WTC11 (cell line): ENCODE data around the gene VWA7. TPM values are rescaled to one million over a fixed set of nuclear protein-coding genes. Genes with fewer than 3 reads are reported as not detected.
A peak's percentile ranks its signal among the peaks of the same experiment; 100 is the strongest.

ENCODE experiments used
- ATF1 ChIP-seq: sonication (generic); formaldehyde crosslinking; IDR thresholded peaks from 2 replicates; pipeline ENCODE4 v1.8.1; 2023; ENCODE audit warnings: mild to moderate bottlenecking, moderate library complexity, missing genetic modification reagents
- ESRRA ChIP-seq: sonication (generic); formaldehyde crosslinking; IDR thresholded peaks from 2 replicates; pipeline ENCODE4 v1.8.1; 2022; ENCODE audit warnings: mild to moderate bottlenecking, missing genetic modification reagents, borderline replicate concordance
- FOXK1 ChIP-seq: sonication (generic); formaldehyde crosslinking; IDR thresholded peaks from 2 replicates; pipeline ENCODE4 v1.8.0; 2022; ENCODE audit warnings: mild to moderate bottlenecking, moderate library complexity, missing genetic modification reagents
- GRHL2 ChIP-seq: fragments of 250-450 bp; sonication (Bioruptor Pico); IDR thresholded peaks from 2 replicates; pipeline ENCODE4 v1.8.0; 2022; ENCODE audit warnings: mild to moderate bottlenecking, moderate library complexity; ENCODE audit not compliant: insufficient replicate concordance, severe bottlenecking
- RELA ChIP-seq: sonication (generic); formaldehyde crosslinking; IDR thresholded peaks from 2 replicates; pipeline ENCODE4 v1.8.1; 2022; ENCODE audit warnings: missing genetic modification reagents, mild to moderate bottlenecking, borderline replicate concordance
- SMAD3 ChIP-seq: sonication (generic); formaldehyde crosslinking; IDR thresholded peaks from 2 replicates; pipeline ENCODE4 v1.8.0; 2022; ENCODE audit warnings: missing genetic modification reagents, mild to moderate bottlenecking, borderline replicate concordance
- SOX15 ChIP-seq: fragments of 250-450 bp; sonication (Bioruptor Pico); IDR thresholded peaks from 2 replicates; pipeline ENCODE4 v1.9.0; 2021; ENCODE audit warnings: mild to moderate bottlenecking
- ZNF121 ChIP-seq: sonication (generic); formaldehyde crosslinking; IDR thresholded peaks from 2 replicates; pipeline ENCODE4 v1.8.0; 2023; ENCODE audit warnings: missing genetic modification reagents
- ZNF219 ChIP-seq: sonication (generic); formaldehyde crosslinking; IDR thresholded peaks from 2 replicates; pipeline ENCODE4 v1.8.0; 2023; ENCODE audit warnings: missing genetic modification reagents, mild to moderate bottlenecking, borderline replicate concordance
- ZNF317 ChIP-seq: sonication (generic); formaldehyde crosslinking; IDR thresholded peaks from 2 replicates; pipeline ENCODE4 v1.8.1; 2023; ENCODE audit warnings: low read depth, mild to moderate bottlenecking, moderate library complexity, missing genetic modification reagents, borderline replicate concordance
- total RNA-seq: library from RNA; stranded (reverse); gene quantifications from 3 replicates; pipeline ENCODE4 v1.2.3, GENCODE V29; 2021
- TF ChIP-seq, protein P1 (sequence below): fragments of 250-450 bp; sonication (Bioruptor Pico); IDR thresholded peaks from 2 replicates; pipeline ENCODE4 v2.1.2; 2022; ENCODE audit warnings: mild to moderate bottlenecking, moderate library complexity
- TF ChIP-seq, protein P2 (sequence below): sonication (generic); formaldehyde crosslinking; IDR thresholded peaks from 2 replicates; pipeline ENCODE4 v1.8.0; 2023; ENCODE audit warnings: missing genetic modification reagents
- TF ChIP-seq, protein P3 (sequence below): sonication (generic); formaldehyde crosslinking; IDR thresholded peaks from 2 replicates; pipeline ENCODE4 v1.8.1; 2022; ENCODE audit warnings: low read depth, missing genetic modification reagents, borderline replicate concordance
- TF ChIP-seq, protein P4 (sequence below): sonication (generic); formaldehyde crosslinking; conservative IDR thresholded peaks from 2 replicates; pipeline ENCODE4 v1.8.1; 2022; ENCODE audit warnings: mild to moderate bottlenecking, missing genetic modification reagents
- TF ChIP-seq, protein P5 (sequence below): fragments of 250-450 bp; sonication (Bioruptor Pico); IDR thresholded peaks from 2 replicates; pipeline ENCODE4 v1.9.0; 2021; ENCODE audit warnings: mild to moderate bottlenecking
- TF ChIP-seq, protein P6 (sequence below): sonication (generic); formaldehyde crosslinking; IDR thresholded peaks from 2 replicates; pipeline ENCODE4 v1.8.0; 2022; ENCODE audit warnings: mild to moderate bottlenecking, missing genetic modification reagents
- TF ChIP-seq, protein P7 (sequence below): sonication (generic); formaldehyde crosslinking; IDR thresholded peaks from 2 replicates; pipeline ENCODE4 v1.8.1; 2023; ENCODE audit warnings: mild to moderate bottlenecking, missing genetic modification reagents, moderate library complexity
- TF ChIP-seq, protein P8 (sequence below): sonication (generic); formaldehyde crosslinking; IDR thresholded peaks from 2 replicates; pipeline ENCODE4 v1.8.1; 2022; ENCODE audit warnings: mild to moderate bottlenecking, moderate library complexity, missing genetic modification reagents
- TF ChIP-seq, protein P9 (sequence below): fragments of 250-450 bp; sonication (Bioruptor Pico); IDR thresholded peaks from 2 replicates; pipeline ENCODE4 v1.9.0; 2021; ENCODE audit warnings: mild to moderate bottlenecking, borderline replicate concordance
- TF ChIP-seq, protein P10 (sequence below): fragments of 250-450 bp; sonication (Bioruptor Pico); IDR thresholded peaks from 2 replicates; pipeline ENCODE4 v1.8.0; 2021; ENCODE audit warnings: mild to moderate bottlenecking

VWA7 gene
- total RNA-seq, 1 experiment from 2014 or later = 1.8 TPM

DNA sequence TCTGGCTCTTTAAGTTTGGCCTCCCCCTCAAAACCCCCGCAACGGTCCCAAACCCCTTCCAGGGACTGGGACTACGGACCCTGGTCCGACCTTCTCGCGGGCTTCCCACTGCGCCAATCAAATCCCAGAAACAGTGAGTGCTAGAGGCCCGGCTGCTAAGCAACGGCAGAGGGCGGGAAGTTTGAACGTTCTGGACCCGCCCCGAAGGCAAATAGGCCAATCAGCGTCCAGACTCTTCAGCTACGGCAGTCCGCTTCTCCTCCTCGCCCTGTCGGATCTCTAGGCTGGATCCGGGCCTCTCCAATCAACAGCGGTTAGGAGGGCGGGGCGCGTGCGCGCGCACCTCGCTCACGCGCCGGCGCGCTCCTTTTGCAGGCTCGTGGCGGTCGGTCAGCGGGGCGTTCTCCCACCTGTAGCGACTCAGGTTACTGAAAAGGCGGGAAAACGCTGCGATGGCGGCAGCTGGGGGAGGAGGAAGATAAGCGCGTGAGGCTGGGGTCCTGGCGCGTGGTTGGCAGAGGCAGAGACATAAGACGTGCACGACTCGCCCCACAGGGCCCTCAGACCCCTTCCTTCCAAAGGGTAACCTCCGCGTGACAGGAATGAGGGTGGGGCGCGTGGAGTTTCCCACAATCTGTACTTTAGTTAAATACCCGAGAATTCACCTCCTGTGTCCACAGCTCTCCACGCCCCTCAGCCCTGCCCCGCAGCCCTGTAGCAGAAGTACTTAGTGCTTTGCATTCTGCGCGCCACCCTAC lies 37.3 kb downstream of the VWA7 start, which contains the start of gene MSH5 (continued):
- TF ChIP-seq, protein P1, sequence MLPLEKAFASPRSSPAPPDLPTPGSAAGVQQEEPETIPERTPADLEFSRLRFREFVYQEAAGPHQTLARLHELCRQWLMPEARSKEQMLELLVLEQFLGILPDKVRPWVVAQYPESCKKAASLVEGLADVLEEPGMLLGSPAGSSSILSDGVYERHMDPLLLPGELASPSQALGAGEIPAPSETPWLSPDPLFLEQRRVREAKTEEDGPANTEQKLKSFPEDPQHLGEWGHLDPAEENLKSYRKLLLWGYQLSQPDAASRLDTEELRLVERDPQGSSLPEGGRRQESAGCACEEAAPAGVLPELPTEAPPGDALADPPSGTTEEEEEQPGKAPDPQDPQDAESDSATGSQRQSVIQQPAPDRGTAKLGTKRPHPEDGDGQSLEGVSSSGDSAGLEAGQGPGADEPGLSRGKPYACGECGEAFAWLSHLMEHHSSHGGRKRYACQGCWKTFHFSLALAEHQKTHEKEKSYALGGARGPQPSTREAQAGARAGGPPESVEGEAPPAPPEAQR (CRISPR knock-in tag) = no peak
- TF ChIP-seq, protein P2, sequence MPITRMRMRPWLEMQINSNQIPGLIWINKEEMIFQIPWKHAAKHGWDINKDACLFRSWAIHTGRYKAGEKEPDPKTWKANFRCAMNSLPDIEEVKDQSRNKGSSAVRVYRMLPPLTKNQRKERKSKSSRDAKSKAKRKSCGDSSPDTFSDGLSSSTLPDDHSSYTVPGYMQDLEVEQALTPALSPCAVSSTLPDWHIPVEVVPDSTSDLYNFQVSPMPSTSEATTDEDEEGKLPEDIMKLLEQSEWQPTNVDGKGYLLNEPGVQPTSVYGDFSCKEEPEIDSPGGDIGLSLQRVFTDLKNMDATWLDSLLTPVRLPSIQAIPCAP (CRISPR knock-in tag) = peak; percentile 88; the same call in 1 of the 2 replicates
- TF ChIP-seq ZNF121 (no peak; the same call in 1 of the 2 replicates), ZNF317 (CRISPR knock-in tag) (peak; percentile 50; the same call in 1 of the 2 replicates), FOXK1 (CRISPR knock-in tag) (peak; percentile 95), ZNF219 (CRISPR knock-in tag) (peak; percentile 80; the same call in 1 of the 2 replicates), SOX15 (no peak), SMAD3 (CRISPR knock-in tag) (peak; percentile 99), ATF1 (CRISPR knock-in tag) (peak; percentile 27; the same call in 1 of the 2 replicates), RELA (CRISPR knock-in tag) (peak; percentile 68; the same call in 1 of the 2 replicates), GRHL2 (CRISPR knock-in tag) (no peak), ESRRA (CRISPR knock-in tag) (peak; percentile 92)
- TF ChIP-seq, protein P3, sequence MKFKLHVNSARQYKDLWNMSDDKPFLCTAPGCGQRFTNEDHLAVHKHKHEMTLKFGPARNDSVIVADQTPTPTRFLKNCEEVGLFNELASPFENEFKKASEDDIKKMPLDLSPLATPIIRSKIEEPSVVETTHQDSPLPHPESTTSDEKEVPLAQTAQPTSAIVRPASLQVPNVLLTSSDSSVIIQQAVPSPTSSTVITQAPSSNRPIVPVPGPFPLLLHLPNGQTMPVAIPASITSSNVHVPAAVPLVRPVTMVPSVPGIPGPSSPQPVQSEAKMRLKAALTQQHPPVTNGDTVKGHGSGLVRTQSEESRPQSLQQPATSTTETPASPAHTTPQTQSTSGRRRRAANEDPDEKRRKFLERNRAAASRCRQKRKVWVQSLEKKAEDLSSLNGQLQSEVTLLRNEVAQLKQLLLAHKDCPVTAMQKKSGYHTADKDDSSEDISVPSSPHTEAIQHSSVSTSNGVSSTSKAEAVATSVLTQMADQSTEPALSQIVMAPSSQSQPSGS (CRISPR knock-in tag) = peak; percentile 87; the same call in 1 of the 2 replicates
- TF ChIP-seq, protein P4, sequence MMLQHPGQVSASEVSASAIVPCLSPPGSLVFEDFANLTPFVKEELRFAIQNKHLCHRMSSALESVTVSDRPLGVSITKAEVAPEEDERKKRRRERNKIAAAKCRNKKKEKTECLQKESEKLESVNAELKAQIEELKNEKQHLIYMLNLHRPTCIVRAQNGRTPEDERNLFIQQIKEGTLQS (CRISPR knock-in tag) = peak; percentile 58; the same call in 1 of the 2 replicates
- TF ChIP-seq, protein P5, sequence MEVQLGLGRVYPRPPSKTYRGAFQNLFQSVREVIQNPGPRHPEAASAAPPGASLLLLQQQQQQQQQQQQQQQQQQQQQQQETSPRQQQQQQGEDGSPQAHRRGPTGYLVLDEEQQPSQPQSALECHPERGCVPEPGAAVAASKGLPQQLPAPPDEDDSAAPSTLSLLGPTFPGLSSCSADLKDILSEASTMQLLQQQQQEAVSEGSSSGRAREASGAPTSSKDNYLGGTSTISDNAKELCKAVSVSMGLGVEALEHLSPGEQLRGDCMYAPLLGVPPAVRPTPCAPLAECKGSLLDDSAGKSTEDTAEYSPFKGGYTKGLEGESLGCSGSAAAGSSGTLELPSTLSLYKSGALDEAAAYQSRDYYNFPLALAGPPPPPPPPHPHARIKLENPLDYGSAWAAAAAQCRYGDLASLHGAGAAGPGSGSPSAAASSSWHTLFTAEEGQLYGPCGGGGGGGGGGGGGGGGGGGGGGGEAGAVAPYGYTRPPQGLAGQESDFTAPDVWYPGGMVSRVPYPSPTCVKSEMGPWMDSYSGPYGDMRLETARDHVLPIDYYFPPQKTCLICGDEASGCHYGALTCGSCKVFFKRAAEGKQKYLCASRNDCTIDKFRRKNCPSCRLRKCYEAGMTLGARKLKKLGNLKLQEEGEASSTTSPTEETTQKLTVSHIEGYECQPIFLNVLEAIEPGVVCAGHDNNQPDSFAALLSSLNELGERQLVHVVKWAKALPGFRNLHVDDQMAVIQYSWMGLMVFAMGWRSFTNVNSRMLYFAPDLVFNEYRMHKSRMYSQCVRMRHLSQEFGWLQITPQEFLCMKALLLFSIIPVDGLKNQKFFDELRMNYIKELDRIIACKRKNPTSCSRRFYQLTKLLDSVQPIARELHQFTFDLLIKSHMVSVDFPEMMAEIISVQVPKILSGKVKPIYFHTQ (CRISPR knock-in tag) = no peak
- TF ChIP-seq, protein P6, sequence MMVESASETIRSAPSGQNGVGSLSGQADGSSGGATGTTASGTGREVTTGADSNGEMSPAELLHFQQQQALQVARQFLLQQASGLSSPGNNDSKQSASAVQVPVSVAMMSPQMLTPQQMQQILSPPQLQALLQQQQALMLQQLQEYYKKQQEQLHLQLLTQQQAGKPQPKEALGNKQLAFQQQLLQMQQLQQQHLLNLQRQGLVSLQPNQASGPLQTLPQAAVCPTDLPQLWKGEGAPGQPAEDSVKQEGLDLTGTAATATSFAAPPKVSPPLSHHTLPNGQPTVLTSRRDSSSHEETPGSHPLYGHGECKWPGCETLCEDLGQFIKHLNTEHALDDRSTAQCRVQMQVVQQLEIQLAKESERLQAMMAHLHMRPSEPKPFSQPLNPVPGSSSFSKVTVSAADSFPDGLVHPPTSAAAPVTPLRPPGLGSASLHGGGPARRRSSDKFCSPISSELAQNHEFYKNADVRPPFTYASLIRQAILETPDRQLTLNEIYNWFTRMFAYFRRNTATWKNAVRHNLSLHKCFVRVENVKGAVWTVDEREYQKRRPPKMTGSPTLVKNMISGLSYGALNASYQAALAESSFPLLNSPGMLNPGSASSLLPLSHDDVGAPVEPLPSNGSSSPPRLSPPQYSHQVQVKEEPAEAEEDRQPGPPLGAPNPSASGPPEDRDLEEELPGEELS (CRISPR knock-in tag) = peak; percentile 97
- TF ChIP-seq, protein P7, sequence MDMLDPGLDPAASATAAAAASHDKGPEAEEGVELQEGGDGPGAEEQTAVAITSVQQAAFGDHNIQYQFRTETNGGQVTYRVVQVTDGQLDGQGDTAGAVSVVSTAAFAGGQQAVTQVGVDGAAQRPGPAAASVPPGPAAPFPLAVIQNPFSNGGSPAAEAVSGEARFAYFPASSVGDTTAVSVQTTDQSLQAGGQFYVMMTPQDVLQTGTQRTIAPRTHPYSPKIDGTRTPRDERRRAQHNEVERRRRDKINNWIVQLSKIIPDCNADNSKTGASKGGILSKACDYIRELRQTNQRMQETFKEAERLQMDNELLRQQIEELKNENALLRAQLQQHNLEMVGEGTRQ = no peak
- TF ChIP-seq, protein P8, sequence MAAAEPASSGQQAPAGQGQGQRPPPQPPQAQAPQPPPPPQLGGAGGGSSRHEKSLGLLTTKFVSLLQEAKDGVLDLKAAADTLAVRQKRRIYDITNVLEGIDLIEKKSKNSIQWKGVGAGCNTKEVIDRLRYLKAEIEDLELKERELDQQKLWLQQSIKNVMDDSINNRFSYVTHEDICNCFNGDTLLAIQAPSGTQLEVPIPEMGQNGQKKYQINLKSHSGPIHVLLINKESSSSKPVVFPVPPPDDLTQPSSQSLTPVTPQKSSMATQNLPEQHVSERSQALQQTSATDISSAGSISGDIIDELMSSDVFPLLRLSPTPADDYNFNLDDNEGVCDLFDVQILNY (CRISPR knock-in tag) = peak; percentile 100
- TF ChIP-seq, protein P9, sequence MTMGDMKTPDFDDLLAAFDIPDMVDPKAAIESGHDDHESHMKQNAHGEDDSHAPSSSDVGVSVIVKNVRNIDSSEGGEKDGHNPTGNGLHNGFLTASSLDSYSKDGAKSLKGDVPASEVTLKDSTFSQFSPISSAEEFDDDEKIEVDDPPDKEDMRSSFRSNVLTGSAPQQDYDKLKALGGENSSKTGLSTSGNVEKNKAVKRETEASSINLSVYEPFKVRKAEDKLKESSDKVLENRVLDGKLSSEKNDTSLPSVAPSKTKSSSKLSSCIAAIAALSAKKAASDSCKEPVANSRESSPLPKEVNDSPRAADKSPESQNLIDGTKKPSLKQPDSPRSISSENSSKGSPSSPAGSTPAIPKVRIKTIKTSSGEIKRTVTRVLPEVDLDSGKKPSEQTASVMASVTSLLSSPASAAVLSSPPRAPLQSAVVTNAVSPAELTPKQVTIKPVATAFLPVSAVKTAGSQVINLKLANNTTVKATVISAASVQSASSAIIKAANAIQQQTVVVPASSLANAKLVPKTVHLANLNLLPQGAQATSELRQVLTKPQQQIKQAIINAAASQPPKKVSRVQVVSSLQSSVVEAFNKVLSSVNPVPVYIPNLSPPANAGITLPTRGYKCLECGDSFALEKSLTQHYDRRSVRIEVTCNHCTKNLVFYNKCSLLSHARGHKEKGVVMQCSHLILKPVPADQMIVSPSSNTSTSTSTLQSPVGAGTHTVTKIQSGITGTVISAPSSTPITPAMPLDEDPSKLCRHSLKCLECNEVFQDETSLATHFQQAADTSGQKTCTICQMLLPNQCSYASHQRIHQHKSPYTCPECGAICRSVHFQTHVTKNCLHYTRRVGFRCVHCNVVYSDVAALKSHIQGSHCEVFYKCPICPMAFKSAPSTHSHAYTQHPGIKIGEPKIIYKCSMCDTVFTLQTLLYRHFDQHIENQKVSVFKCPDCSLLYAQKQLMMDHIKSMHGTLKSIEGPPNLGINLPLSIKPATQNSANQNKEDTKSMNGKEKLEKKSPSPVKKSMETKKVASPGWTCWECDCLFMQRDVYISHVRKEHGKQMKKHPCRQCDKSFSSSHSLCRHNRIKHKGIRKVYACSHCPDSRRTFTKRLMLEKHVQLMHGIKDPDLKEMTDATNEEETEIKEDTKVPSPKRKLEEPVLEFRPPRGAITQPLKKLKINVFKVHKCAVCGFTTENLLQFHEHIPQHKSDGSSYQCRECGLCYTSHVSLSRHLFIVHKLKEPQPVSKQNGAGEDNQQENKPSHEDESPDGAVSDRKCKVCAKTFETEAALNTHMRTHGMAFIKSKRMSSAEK (CRISPR knock-in tag) = no peak
- TF ChIP-seq, protein P10, sequence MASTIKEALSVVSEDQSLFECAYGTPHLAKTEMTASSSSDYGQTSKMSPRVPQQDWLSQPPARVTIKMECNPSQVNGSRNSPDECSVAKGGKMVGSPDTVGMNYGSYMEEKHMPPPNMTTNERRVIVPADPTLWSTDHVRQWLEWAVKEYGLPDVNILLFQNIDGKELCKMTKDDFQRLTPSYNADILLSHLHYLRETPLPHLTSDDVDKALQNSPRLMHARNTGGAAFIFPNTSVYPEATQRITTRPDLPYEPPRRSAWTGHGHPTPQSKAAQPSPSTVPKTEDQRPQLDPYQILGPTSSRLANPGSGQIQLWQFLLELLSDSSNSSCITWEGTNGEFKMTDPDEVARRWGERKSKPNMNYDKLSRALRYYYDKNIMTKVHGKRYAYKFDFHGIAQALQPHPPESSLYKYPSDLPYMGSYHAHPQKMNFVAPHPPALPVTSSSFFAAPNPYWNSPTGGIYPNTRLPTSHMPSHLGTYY (CRISPR knock-in tag) = no peak
